Tibial nerve (tissue), 3 donors: ENCODE data around the gene CLPSL1.

Source experiments
- POLR2A ChIP-seq, 2 donors: fragments of 450-650 bp; IDR thresholded peaks; one replicate each; pipeline ENCODE4 v1.6.1; 2017; ENCODE audit warnings: antibody characterized with exemption in 2 of 2, mild to moderate bottlenecking in 2 of 2, moderate library complexity in 2 of 2
- TF ChIP-seq, protein P1 (sequence below), 5 experiments: fragments of 200-600 bp in 3 of 5; fragments of 450-650 bp in 2 of 5; sonication (generic) in 3 of 5; IDR thresholded peaks; one replicate each; pipeline ENCODE4 v1.5.1; 2016 to 2019; ENCODE audit warnings: antibody characterized with exemption in 5 of 5, mild to moderate bottlenecking in 3 of 5, moderate library complexity in 2 of 5

- TF ChIP-seq, protein P1, sequence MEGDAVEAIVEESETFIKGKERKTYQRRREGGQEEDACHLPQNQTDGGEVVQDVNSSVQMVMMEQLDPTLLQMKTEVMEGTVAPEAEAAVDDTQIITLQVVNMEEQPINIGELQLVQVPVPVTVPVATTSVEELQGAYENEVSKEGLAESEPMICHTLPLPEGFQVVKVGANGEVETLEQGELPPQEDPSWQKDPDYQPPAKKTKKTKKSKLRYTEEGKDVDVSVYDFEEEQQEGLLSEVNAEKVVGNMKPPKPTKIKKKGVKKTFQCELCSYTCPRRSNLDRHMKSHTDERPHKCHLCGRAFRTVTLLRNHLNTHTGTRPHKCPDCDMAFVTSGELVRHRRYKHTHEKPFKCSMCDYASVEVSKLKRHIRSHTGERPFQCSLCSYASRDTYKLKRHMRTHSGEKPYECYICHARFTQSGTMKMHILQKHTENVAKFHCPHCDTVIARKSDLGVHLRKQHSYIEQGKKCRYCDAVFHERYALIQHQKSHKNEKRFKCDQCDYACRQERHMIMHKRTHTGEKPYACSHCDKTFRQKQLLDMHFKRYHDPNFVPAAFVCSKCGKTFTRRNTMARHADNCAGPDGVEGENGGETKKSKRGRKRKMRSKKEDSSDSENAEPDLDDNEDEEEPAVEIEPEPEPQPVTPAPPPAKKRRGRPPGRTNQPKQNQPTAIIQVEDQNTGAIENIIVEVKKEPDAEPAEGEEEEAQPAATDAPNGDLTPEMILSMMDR (IDR thresholded peaks at IDR 0.05), result no peak
- TF ChIP-seq POLR2A (IDR thresholded peaks at IDR 0.05), result no peak
Measured at GRCh38 chr6:35759426-35759825, 21.4 kb upstream of the CLPSL1 start.
